Osteoblast (primary cell): ENCODE results near the gene KLC1. TPM values are rescaled to one million over a fixed set of nuclear protein-coding genes. Genes with fewer than 3 reads are reported as not detected.

Experiments used
- DNase-seq: peaks from one replicate; pipeline ENCODE4 v3.0.0; 2011; ENCODE audit warnings: low spot score, mixed read lengths; ENCODE audit not compliant: insufficient read length; ENCODE audit errors: missing footprints
- H2AFZ ChIP-seq: 2 replicates; pipeline ENCODE4 v1.6.0; 2011; ENCODE audit warnings: mild to moderate bottlenecking, low read length
- H3K27ac ChIP-seq: 2 replicates; pipeline ENCODE4 v1.5.1; 2011; ENCODE audit warnings: mild to moderate bottlenecking, low read depth, low read length, moderate library complexity
- H3K27me3 ChIP-seq: 2 replicates; pipeline ENCODE4 v1.6.0; 2012; ENCODE audit warnings: mild to moderate bottlenecking, control low read depth, inconsistent platforms, low read length, moderate library complexity; ENCODE audit not compliant: insufficient read depth
- H3K36me3 ChIP-seq: 2 replicates; pipeline ENCODE4 v1.5.1; 2011; ENCODE audit warnings: mild to moderate bottlenecking, low read length, control low read depth, moderate library complexity; ENCODE audit not compliant: insufficient read depth
- H3K4me1 ChIP-seq: 2 replicates; pipeline ENCODE4 v1.5.1; 2011; ENCODE audit warnings: mild to moderate bottlenecking, low read length, control low read depth, moderate library complexity; ENCODE audit not compliant: insufficient read depth
- H3K4me2 ChIP-seq: 2 replicates; pipeline ENCODE4 v1.6.0; 2011; ENCODE audit warnings: mild to moderate bottlenecking, low read length; ENCODE audit not compliant: insufficient read depth
- H3K4me3 ChIP-seq: fragments of 200-600 bp; sonication (generic); 3 replicates; pipeline ENCODE4 v1.5.1; 2012; ENCODE audit warnings: mild to moderate bottlenecking, low read length, inconsistent platforms; ENCODE audit not compliant: insufficient read depth
- H3K79me2 ChIP-seq: 2 replicates; pipeline ENCODE4 v1.6.0; 2012; ENCODE audit warnings: mild to moderate bottlenecking, low read length, control low read depth, inconsistent platforms; ENCODE audit not compliant: insufficient read depth
- H3K9me3 ChIP-seq: 2 replicates; pipeline ENCODE4 v1.5.1; 2011; ENCODE audit warnings: low read depth, low read length, control low read depth
- H4K20me1 ChIP-seq: 2 replicates; pipeline ENCODE4 v1.6.0; 2012; ENCODE audit warnings: mild to moderate bottlenecking, low read length, control low read depth; ENCODE audit not compliant: insufficient read depth
- total RNA-seq: library from RNA; depleted of rRNA; stranded (reverse); fragments of >200 nt; gene quantifications from 2 replicates; pipeline ENCODE4 v1.2.3, GENCODE V29; 2012
- TF ChIP-seq, protein P1 (sequence below): IDR thresholded peaks from 2 replicates; pipeline ENCODE4 v1.5.1; 2011; ENCODE audit warnings: mild to moderate bottlenecking, low read depth, low read length, moderate library complexity; ENCODE audit errors: extremely low read depth

KLC1 gene
- total RNA-seq, 1 donor: 205 TPM

DNA sequence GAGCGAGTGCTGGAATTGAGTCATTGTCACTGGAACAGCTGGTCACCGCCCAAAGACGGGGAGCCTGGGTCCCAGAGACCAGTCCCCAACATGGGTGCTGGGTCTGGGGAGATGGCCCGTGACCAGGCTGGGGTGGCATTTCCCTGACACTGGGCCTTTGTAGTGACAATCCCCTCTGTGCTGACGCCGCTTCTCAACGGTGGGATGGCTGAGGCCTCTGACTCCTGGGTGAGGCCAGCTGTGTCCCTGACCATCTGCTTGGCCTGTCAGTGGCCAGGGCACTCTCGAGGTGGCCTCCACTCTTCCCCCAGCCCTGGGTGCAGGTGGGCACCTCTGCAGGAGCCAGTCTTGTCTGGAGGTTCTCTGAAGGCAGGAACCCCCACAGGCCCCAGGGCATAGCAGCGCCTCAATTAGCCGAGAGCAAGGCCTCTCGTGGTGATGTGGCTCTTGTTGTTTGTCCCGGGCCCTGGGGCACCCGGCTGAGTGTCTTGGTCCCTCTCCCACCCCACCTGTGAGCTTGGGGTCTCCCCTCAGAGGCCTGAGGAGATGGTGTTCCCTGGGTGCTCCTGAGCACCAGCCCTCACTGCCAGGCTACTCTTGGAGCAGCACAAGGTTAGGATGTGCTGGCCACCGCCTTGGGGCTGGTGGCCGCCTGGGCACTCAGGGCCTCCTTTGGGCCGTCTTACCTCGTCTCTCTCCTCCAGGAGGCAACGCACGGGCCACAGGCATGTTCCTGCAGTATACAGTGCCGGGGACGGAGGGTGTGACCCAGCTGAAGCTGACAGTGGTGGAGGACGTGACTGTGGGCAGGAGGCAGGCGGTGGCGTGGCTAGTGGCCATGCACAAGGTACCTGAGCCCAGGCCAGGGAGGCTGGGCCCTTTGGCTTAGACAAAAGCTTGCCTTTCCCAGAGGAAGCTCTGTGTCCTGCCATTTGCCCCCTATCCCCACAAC, 103.2 kb downstream of the KLC1 start:
- TF ChIP-seq, protein P1, sequence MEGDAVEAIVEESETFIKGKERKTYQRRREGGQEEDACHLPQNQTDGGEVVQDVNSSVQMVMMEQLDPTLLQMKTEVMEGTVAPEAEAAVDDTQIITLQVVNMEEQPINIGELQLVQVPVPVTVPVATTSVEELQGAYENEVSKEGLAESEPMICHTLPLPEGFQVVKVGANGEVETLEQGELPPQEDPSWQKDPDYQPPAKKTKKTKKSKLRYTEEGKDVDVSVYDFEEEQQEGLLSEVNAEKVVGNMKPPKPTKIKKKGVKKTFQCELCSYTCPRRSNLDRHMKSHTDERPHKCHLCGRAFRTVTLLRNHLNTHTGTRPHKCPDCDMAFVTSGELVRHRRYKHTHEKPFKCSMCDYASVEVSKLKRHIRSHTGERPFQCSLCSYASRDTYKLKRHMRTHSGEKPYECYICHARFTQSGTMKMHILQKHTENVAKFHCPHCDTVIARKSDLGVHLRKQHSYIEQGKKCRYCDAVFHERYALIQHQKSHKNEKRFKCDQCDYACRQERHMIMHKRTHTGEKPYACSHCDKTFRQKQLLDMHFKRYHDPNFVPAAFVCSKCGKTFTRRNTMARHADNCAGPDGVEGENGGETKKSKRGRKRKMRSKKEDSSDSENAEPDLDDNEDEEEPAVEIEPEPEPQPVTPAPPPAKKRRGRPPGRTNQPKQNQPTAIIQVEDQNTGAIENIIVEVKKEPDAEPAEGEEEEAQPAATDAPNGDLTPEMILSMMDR: no peak
- Histone ChIP-seq H3K9me3 (no peaks in the 10 kb centered on the region), H3K27me3 (no peaks in the 10 kb centered on the region), H2AFZ (no peak overlapping the region), H3K36me3 (peaks cover 27% of the 10 kb centered on the region), H4K20me1 (peaks cover 3% of the 10 kb centered on the region), H3K4me1 (no peaks in the 10 kb centered on the region), H3K27ac (no peak overlapping the region), H3K4me2 (no peak overlapping the region), H3K4me3 (no peak overlapping the region), H3K79me2 (peaks cover 14% of the 10 kb centered on the region)
- peak; percentile 69 for DNase-seq

- Histone ChIP-seq H3K27me3 (no peaks in the 10 kb centered on the region), H2AFZ (no peak overlapping the region), H3K4me1 (no peaks in the 10 kb centered on the region), H3K36me3 (peaks cover 27% of the 10 kb centered on the region), H3K79me2 (peaks cover 6% of the 10 kb centered on the region), H3K9me3 (no peaks in the 10 kb centered on the region), H3K27ac (no peak overlapping the region), H3K4me2 (no peak overlapping the region), H3K4me3 (no peak overlapping the region), H4K20me1 (peaks cover 3% of the 10 kb centered on the region)
- DNase-seq: peak; percentile 50
- TF ChIP-seq, protein P1: no peak
Measured at GRCh38 chr14:103732868-103733620, 104.0 kb downstream of the KLC1 start.

DNA sequence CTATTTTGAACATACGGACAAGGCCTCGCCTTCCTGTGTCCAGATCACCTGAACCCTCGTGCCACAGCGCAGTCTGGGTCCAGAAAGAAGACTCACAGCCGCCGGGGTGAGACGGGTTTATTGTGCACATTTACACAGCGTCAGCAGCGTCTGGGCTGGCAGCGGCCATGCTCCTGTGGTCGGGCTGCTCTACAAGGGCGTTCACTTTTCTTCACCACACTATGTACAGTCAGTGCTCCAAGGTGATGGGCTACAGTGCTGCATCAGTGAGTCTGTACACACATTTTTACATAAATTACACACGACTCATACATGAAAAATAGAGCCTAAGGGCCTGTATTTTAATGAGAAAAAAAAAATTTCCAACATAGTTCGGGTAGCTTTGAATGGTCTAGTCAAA, 104.6 kb downstream of the KLC1 start:
- Histone ChIP-seq H3K4me1 (no peaks in the 10 kb centered on the region), H3K4me3 (no peak overlapping the region), H2AFZ (no peak overlapping the region), H3K4me2 (no peak overlapping the region), H4K20me1 (peaks cover 3% of the 10 kb centered on the region), H3K9me3 (no peaks in the 10 kb centered on the region), H3K27me3 (no peaks in the 10 kb centered on the region), H3K36me3 (peaks cover 29% of the 10 kb centered on the region), H3K27ac (no peak overlapping the region), H3K79me2 (peaks cover under 1% of the 10 kb centered on the region)
- peak; percentile 41 for DNase-seq
- TF ChIP-seq, protein P1: no peak
